ENCODE results near the gene MICU1.
"Not testable (repeated sequence)": the region's sequence is repeated elsewhere in the genome, so short reads cannot be mapped to it uniquely, and the experiment has no call there.

The MICU1 gene

GRCh38 chr10:72552857-72553256 lies 73.0 kb downstream of the MICU1 start:
- DNase-seq: no peak

GRCh38 chr10:72550239-72550638 lies 75.6 kb downstream of the MICU1 start:
- no peak for DNase-seq

- no peak for DNase-seq
Observed at GRCh38 chr10:72545546-72545945, 80.3 kb downstream of the MICU1 start.

GRCh38 chr10:72543855-72544254 lies 82.0 kb downstream of the MICU1 start:
- not testable (repeated sequence) for DNase-seq

- no peak for DNase-seq
Observed at GRCh38 chr10:72542396-72542815, 83.5 kb downstream of the MICU1 start.

GRCh38 chr10:72541337-72541736 lies 84.5 kb downstream of the MICU1 start:
- DNase-seq: no peak

- no peak for DNase-seq
Observed at GRCh38 chr10:72540193-72540807, 85.6 kb downstream of the MICU1 start.

- DNase-seq: no peak
Observed at GRCh38 chr10:72539137-72539536, 86.7 kb downstream of the MICU1 start.

- DNase-seq: no peak
Observed at GRCh38 chr10:72525689-72526088, 100.2 kb downstream of the MICU1 start.

GRCh38 chr10:72525277-72525676 lies 100.6 kb downstream of the MICU1 start:
- no peak for DNase-seq

GRCh38 chr10:72524489-72524888 lies 101.4 kb downstream of the MICU1 start:
- no peak for DNase-seq

GRCh38 chr10:72523932-72524396 lies 101.9 kb downstream of the MICU1 start:
- no peak for DNase-seq

GRCh38 chr10:72523062-72523461 lies 102.8 kb downstream of the MICU1 start:
- DNase-seq: no peak

GRCh38 chr10:72517244-72517643 lies 108.6 kb downstream of the MICU1 start:
- no peak for DNase-seq

- DNase-seq: no peak
Observed at GRCh38 chr10:72515455-72515854, 110.4 kb downstream of the MICU1 start.

GRCh38 chr10:72513910-72514309 lies 112.0 kb downstream of the MICU1 start:
- no peak for DNase-seq

GRCh38 chr10:72511459-72511858 lies 114.4 kb downstream of the MICU1 start:
- no peak for DNase-seq

- DNase-seq: no peak
Observed at GRCh38 chr10:72509941-72510340, 115.9 kb downstream of the MICU1 start.

- DNase-seq: no peak
Observed at GRCh38 chr10:72509206-72509799, 116.6 kb downstream of the MICU1 start.

- DNase-seq: no peak
Observed at GRCh38 chr10:72508033-72508432, 117.8 kb downstream of the MICU1 start.

- no peak for DNase-seq
Observed at GRCh38 chr10:72506474-72506873, 119.4 kb downstream of the MICU1 start.

GRCh38 chr10:72505435-72505834 lies 120.4 kb downstream of the MICU1 start:
- no peak for DNase-seq

- DNase-seq: no peak
Observed at GRCh38 chr10:72503694-72504438, 122.0 kb downstream of the MICU1 start.

- no peak for DNase-seq
Observed at GRCh38 chr10:72503241-72503640, 122.6 kb downstream of the MICU1 start.
